Brain microvascular endothelial cell (primary cell): ENCODE measurements around the gene TRIP6.

Source experiments
- DNase-seq: peaks from one replicate; pipeline ENCODE4 v3.0.0-alpha.2; 2020
- H3K27ac ChIP-seq: fragments of 250-450 bp; sonication (Bioruptor Pico); 2 replicates; pipeline ENCODE4 v1.5.1; 2020; ENCODE audit warnings: mild to moderate bottlenecking, moderate library complexity
- H3K27me3 ChIP-seq: fragments of 250-450 bp; sonication (Bioruptor Pico); replicated peaks from 2 replicates; pipeline ENCODE4 v1.5.1; 2020; ENCODE audit warnings: mild to moderate bottlenecking
- H3K36me3 ChIP-seq: fragments of 250-450 bp; sonication (Bioruptor Pico); replicated peaks from 2 replicates; pipeline ENCODE4 v1.5.1; 2020; ENCODE audit warnings: mild to moderate bottlenecking
- H3K4me3 ChIP-seq: 2 replicates; pipeline ENCODE4 v1.5.1; 2011; ENCODE audit warnings: low read depth, mild to moderate bottlenecking, control low read depth, low read length, moderate library complexity
- in situ Hi-C: cut with HindIII; loops from 2 replicates; pipeline ENCODE4 v1.10.0; 2017; ENCODE audit warnings: low sequenced_read_pairs, low pct_ligation_motif_present
- TF ChIP-seq, protein P1 (sequence below): IDR thresholded peaks from 2 replicates; pipeline ENCODE4 v1.5.1; 2011; ENCODE audit warnings: low read depth, mild to moderate bottlenecking, moderate library complexity, low read length, control low read depth, inconsistent platforms; ENCODE audit errors: missing control alignments

TRIP6 gene

GRCh38 chr7:100865372-100865911 lies 1.7 kb upstream of the TRIP6 start:
- TF ChIP-seq, protein P1, sequence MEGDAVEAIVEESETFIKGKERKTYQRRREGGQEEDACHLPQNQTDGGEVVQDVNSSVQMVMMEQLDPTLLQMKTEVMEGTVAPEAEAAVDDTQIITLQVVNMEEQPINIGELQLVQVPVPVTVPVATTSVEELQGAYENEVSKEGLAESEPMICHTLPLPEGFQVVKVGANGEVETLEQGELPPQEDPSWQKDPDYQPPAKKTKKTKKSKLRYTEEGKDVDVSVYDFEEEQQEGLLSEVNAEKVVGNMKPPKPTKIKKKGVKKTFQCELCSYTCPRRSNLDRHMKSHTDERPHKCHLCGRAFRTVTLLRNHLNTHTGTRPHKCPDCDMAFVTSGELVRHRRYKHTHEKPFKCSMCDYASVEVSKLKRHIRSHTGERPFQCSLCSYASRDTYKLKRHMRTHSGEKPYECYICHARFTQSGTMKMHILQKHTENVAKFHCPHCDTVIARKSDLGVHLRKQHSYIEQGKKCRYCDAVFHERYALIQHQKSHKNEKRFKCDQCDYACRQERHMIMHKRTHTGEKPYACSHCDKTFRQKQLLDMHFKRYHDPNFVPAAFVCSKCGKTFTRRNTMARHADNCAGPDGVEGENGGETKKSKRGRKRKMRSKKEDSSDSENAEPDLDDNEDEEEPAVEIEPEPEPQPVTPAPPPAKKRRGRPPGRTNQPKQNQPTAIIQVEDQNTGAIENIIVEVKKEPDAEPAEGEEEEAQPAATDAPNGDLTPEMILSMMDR, result no peak
- no peak for DNase-seq
- no peaks in the 10 kb centered on the region for H3K27me3 ChIP-seq
- H3K4me3 ChIP-seq, result no peak overlapping the region
- peaks cover 14% of the 10 kb centered on the region for H3K36me3 ChIP-seq
- H3K27ac ChIP-seq, result no peak overlapping the region
- in situ Hi-C loops, result no loop called here

- Histone ChIP-seq H3K4me3 (no peak overlapping the region), H3K27ac (no peak overlapping the region), H3K27me3 (no peaks in the 10 kb centered on the region), H3K36me3 (peaks cover 13% of the 10 kb centered on the region)
- no peak for DNase-seq
- in situ Hi-C loops, result no loop called here
- TF ChIP-seq, protein P1, result no peak
These were observed 1.1 kb upstream of the TRIP6 start for GRCh38 chr7:100865938-100866728.

- Histone ChIP-seq H3K27ac (peak overlapping the region; percentile 81), H3K36me3 (peaks cover 19% of the 10 kb centered on the region), H3K27me3 (no peaks in the 10 kb centered on the region), H3K4me3 (peak overlapping the region; percentile 94)
- DNase-seq, result no peak
- TF ChIP-seq, protein P1, result no peak
- in situ Hi-C loops, result no loop called here
These were observed 503 bp upstream of the TRIP6 start for GRCh38 chr7:100866729-100867039.

DNA sequence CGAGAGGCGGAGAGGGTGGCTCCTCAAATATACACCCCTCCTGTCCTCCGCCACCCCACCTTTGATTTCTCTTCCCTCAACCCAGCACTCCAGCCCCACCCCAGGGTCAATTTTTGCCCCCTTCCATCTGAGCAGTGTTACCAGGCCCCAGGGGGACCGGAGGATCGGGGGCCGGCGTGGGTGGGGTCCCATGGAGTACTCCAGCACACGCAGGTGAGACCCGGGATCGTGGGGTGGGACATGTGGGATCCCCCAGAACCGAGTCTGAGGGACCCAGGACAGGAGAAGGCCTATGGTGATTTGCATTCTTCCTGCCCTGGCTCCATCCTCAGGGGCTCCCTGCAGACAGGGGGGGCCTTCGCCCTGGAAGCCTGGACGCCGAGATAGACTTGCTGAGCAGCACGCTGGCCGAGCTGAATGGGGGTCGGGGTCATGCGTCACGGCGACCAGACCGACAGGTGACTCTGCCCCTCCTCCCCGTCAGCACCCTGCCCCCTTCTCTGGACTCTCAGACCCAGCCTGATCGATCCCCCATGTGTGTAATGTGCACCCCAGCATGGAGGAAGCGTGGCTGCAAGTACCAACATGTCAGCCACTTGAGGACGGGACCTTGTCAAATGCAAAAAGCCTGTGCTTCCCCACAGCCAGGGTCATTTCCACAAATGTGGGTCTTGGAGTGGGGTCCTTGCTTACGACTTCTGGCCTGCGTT lies 744 bp downstream of the TRIP6 start:
- no peak for DNase-seq
- H3K36me3 ChIP-seq, result peaks cover 26% of the 10 kb centered on the region
- peak overlapping the region; percentile 94 for H3K4me3 ChIP-seq
- in situ Hi-C loops, result no loop called here
- TF ChIP-seq, protein P1, result no peak
- H3K27me3 ChIP-seq, result no peaks in the 10 kb centered on the region
- H3K27ac ChIP-seq, result peak overlapping the region; percentile 81

GRCh38 chr7:100873599-100874299 lies 6.6 kb downstream of the TRIP6 start:
- DNase-seq, result no peak
- in situ Hi-C loops, result no loop called here
- Histone ChIP-seq H3K4me3 (no peak overlapping the region), H3K27me3 (no peaks in the 10 kb centered on the region), H3K27ac (peak overlapping the region; percentile 86), H3K36me3 (peaks cover 49% of the 10 kb centered on the region)
- TF ChIP-seq, protein P1, result no peak
